Measurements from ENCODE around the gene AACS.

DNA sequence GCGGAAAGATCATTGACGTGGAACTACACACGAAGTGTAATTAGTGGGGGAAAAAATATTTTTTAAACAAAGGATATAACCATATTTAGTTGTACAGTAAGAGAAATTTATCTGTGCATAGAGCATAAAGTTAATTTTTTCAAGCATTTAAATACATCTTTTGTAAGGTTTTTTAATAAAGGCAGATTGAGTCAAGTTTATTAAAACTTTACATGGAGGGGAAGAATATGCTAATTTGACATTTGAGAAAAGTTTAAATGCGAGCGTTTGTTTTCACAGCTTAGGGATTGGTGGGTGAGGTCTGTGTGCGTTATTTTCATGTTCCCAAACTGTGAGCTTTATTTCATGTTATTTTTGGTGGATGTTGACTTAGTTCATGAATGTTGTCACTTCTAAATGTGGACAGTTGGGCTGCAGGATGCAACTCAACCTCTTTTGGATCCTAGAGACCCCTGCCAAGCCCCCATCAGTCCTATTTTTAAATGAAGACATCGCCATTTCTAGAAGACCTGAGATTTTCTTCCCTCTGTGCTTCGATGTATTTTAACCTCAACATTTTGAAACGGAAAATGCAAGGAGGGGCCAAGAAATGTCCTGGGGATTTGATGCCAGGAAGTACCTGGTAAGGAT lies 39.5 kb upstream of the AACS start:
- no peak for TF ChIP-seq RFX5 (IDR thresholded peaks at IDR 0.05; ENCODE audit: low read depth, low read length)
- TF ChIP-seq, protein P1, sequence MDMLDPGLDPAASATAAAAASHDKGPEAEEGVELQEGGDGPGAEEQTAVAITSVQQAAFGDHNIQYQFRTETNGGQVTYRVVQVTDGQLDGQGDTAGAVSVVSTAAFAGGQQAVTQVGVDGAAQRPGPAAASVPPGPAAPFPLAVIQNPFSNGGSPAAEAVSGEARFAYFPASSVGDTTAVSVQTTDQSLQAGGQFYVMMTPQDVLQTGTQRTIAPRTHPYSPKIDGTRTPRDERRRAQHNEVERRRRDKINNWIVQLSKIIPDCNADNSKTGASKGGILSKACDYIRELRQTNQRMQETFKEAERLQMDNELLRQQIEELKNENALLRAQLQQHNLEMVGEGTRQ (IDR thresholded peaks at IDR 0.05; ENCODE audit: low read depth, low read length), result no peak
- TF ChIP-seq CEBPB (IDR thresholded peaks at IDR 0.05; ENCODE audit: low read depth, low read length), result no peak
- TF ChIP-seq, protein P2, sequence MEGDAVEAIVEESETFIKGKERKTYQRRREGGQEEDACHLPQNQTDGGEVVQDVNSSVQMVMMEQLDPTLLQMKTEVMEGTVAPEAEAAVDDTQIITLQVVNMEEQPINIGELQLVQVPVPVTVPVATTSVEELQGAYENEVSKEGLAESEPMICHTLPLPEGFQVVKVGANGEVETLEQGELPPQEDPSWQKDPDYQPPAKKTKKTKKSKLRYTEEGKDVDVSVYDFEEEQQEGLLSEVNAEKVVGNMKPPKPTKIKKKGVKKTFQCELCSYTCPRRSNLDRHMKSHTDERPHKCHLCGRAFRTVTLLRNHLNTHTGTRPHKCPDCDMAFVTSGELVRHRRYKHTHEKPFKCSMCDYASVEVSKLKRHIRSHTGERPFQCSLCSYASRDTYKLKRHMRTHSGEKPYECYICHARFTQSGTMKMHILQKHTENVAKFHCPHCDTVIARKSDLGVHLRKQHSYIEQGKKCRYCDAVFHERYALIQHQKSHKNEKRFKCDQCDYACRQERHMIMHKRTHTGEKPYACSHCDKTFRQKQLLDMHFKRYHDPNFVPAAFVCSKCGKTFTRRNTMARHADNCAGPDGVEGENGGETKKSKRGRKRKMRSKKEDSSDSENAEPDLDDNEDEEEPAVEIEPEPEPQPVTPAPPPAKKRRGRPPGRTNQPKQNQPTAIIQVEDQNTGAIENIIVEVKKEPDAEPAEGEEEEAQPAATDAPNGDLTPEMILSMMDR (conservative IDR thresholded peaks at IDR 0.05; ENCODE audit: low read depth, low read length), result no peak
- no peak for TF ChIP-seq BHLHE40 (IDR thresholded peaks at IDR 0.05; ENCODE audit: low read depth, low read length)
- no peak for TF ChIP-seq SMC3 (IDR thresholded peaks at IDR 0.05; ENCODE audit: low read depth, low read length)
- TF ChIP-seq MAZ (IDR thresholded peaks at IDR 0.05; ENCODE audit: borderline replicate concordance, low read depth, low read length), result no peak
- TF ChIP-seq RAD21 (IDR thresholded peaks at IDR 0.05; ENCODE audit: low read length), result no peak
- no peak for TF ChIP-seq POLR2A (IDR thresholded peaks at IDR 0.05; ENCODE audit: low read depth, low read length)
- TF ChIP-seq MXI1 (IDR thresholded peaks at IDR 0.05; ENCODE audit: borderline replicate concordance, low read depth, low read length), result no peak
- TF ChIP-seq MAFK (IDR thresholded peaks at IDR 0.05; ENCODE audit: low read depth, low read length), result no peak
- TF ChIP-seq FOS (IDR thresholded peaks at IDR 0.05; ENCODE audit: low read depth, low read length), result no peak
- TF ChIP-seq RCOR1 (IDR thresholded peaks at IDR 0.05; ENCODE audit: insufficient replicate concordance, low read length), result no peak
